SK-N-SH treated with all-trans-retinoic acid at 6 μM for 48 hours (cell line): ENCODE data around the gene PEDS1.

Experiments
- ATAC-seq: fragments of 200-7000 bp; cut with Tn5 transposase; 3 replicates; pipeline ENCODE4 v1.9.1; 2020; ENCODE audit warnings: mild to moderate bottlenecking, moderate library complexity
- ARNTL ChIP-seq: fragments of 450-650 bp; formaldehyde crosslinking; IDR thresholded peaks from 2 replicates; pipeline ENCODE4 v1.5.0; 2020; ENCODE audit warnings: low read depth, mild to moderate bottlenecking, moderate library complexity, borderline replicate concordance
- BACH2 ChIP-seq: fragments of 250-450 bp; sonication (Bioruptor Pico); IDR thresholded peaks from 2 replicates; pipeline ENCODE4 v1.9.0; 2021; ENCODE audit warnings: mild to moderate bottlenecking, borderline replicate concordance
- CSDC2 ChIP-seq: fragments of 250-450 bp; sonication (Bioruptor Pico); IDR thresholded peaks from 2 replicates; pipeline ENCODE4 v1.5.0; 2020; ENCODE audit warnings: mild to moderate bottlenecking, moderate library complexity
- ESRRG ChIP-seq: fragments of 250-450 bp; sonication (Bioruptor Pico); IDR thresholded peaks from 2 replicates; pipeline ENCODE4 v1.6.1; 2021; ENCODE audit warnings: mild to moderate bottlenecking
- GLIS3 ChIP-seq: fragments of 250-450 bp; sonication (Bioruptor Pico); IDR thresholded peaks from 2 replicates; pipeline ENCODE4 v1.5.0; 2020; ENCODE audit warnings: mild to moderate bottlenecking, moderate library complexity
- ISL1 ChIP-seq: fragments of 250-450 bp; sonication (Bioruptor Pico); IDR thresholded peaks from 2 replicates; pipeline ENCODE4 v2.1.2; 2022; ENCODE audit warnings: mild to moderate bottlenecking, moderate library complexity
- OSR1 ChIP-seq: fragments of 250-450 bp; sonication (Bioruptor Pico); IDR thresholded peaks from 2 replicates; pipeline ENCODE4 v1.8.0; 2022; ENCODE audit warnings: moderate library complexity, mild to moderate bottlenecking, inconsistent platforms
- PPARA ChIP-seq: fragments of 250-450 bp; sonication (Bioruptor Pico); IDR thresholded peaks from 2 replicates; pipeline ENCODE4 v1.5.0; 2020; ENCODE audit warnings: mild to moderate bottlenecking, borderline replicate concordance
- RARB ChIP-seq: fragments of 250-450 bp; sonication (Bioruptor Pico); IDR thresholded peaks from 2 replicates; pipeline ENCODE4 v1.8.0; 2021; ENCODE audit warnings: mild to moderate bottlenecking, moderate library complexity
- SNAI2 ChIP-seq: fragments of 250-450 bp; sonication (Bioruptor Pico); IDR thresholded peaks from 2 replicates; pipeline ENCODE4 v1.5.0; 2020; ENCODE audit warnings: mild to moderate bottlenecking, moderate library complexity
- TCF4 ChIP-seq: fragments of 250-450 bp; sonication (Bioruptor Pico); IDR thresholded peaks from 2 replicates; pipeline ENCODE4 v1.8.0; 2021; ENCODE audit warnings: mild to moderate bottlenecking, moderate library complexity, borderline replicate concordance
- TOX ChIP-seq: fragments of 250-450 bp; sonication (Bioruptor Pico); IDR thresholded peaks from 2 replicates; pipeline ENCODE4 v1.8.0; 2021; ENCODE audit warnings: mild to moderate bottlenecking, moderate library complexity, borderline replicate concordance
- ZC3H10 ChIP-seq: fragments of 250-450 bp; sonication (Bioruptor Pico); IDR thresholded peaks from 2 replicates; pipeline ENCODE4 v1.5.1; 2021; ENCODE audit warnings: mild to moderate bottlenecking, moderate library complexity
- ZFP3 ChIP-seq: fragments of 250-450 bp; sonication (Bioruptor Pico); IDR thresholded peaks from 2 replicates; pipeline ENCODE4 v1.5.0; 2020; ENCODE audit warnings: mild to moderate bottlenecking, moderate library complexity
- ZFP30 ChIP-seq: fragments of 450-650 bp; formaldehyde crosslinking; IDR thresholded peaks from 2 replicates; pipeline ENCODE4 v1.5.0; 2022; ENCODE audit warnings: mild to moderate bottlenecking, moderate library complexity
- ZNF565 ChIP-seq: fragments of 450-650 bp; formaldehyde crosslinking; conservative IDR thresholded peaks from 2 replicates; pipeline ENCODE4 v1.5.0; 2020; ENCODE audit warnings: low read depth, mild to moderate bottlenecking, moderate library complexity
- ZNF70 ChIP-seq: fragments of 450-650 bp; formaldehyde crosslinking; IDR thresholded peaks from 2 replicates; pipeline ENCODE4 v1.5.0; 2020; ENCODE audit warnings: mild to moderate bottlenecking, moderate library complexity
- ZNF8 ChIP-seq: fragments of 450-650 bp; formaldehyde crosslinking; IDR thresholded peaks from 2 replicates; pipeline ENCODE4 v1.5.0; 2020; ENCODE audit warnings: mild to moderate bottlenecking, moderate library complexity
- TF ChIP-seq, protein P1 (sequence below): fragments of 250-450 bp; sonication (Bioruptor Pico); IDR thresholded peaks from 2 replicates; pipeline ENCODE4 v1.5.0; 2020; ENCODE audit warnings: mild to moderate bottlenecking, moderate library complexity
- TF ChIP-seq, protein P2 (sequence below): fragments of 250-450 bp; sonication (Bioruptor Pico); IDR thresholded peaks from 2 replicates; pipeline ENCODE4 v1.8.0; 2021; ENCODE audit warnings: low read depth, mild to moderate bottlenecking, moderate library complexity, borderline replicate concordance
- TF ChIP-seq, protein P3 (sequence below): fragments of 250-450 bp; sonication (Bioruptor Pico); IDR thresholded peaks from 2 replicates; pipeline ENCODE4 v1.5.1; 2021; ENCODE audit warnings: mild to moderate bottlenecking, moderate library complexity
- TF ChIP-seq, protein P4 (sequence below): fragments of 250-450 bp; sonication (Bioruptor Pico); IDR thresholded peaks from 2 replicates; pipeline ENCODE4 v1.5.1; 2020; ENCODE audit warnings: low read depth, mild to moderate bottlenecking, moderate library complexity
- TF ChIP-seq, protein P5 (sequence below): fragments of 250-450 bp; sonication (Bioruptor Pico); IDR thresholded peaks from 2 replicates; pipeline ENCODE4 v1.8.0; 2020; ENCODE audit warnings: mild to moderate bottlenecking, moderate library complexity, borderline replicate concordance

The PEDS1 gene

DNA sequence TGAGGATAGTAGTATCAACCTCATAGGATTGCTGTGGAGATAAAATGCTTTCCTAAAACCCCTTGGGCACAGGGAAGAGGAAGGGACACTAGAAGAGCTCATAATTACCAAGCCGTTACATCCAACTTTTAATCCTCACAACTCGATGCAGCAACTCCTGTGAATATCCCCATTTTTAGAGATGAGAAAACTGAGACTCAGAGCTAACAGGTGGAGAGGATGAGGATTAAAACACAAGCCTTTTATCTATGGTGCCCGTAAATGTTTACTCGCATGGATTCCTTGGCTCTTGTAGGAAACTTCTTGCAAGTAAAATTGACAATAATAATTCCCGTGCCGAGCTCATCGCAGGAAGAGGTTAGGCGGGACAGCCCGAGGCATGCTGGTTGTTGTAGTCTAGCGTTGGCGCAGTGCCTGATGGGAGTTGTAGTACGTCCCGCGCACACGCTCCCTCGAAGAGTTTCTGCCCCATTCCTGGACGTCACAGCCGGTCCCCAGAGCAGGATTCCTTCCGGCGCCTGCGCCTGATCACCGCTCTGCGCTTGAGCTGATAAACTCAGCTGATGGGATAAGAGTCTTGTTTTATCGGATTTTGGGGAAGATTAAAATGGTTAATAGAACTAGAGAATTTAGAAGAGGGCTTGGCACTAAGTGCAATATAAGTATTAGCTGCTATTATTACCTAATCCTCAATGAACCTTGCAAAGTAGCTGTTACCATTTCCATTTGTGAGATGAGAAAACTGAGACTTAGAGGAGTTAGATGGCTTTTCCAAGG is 37.7 kb downstream of the PEDS1 start:
- TF ChIP-seq, protein P1, sequence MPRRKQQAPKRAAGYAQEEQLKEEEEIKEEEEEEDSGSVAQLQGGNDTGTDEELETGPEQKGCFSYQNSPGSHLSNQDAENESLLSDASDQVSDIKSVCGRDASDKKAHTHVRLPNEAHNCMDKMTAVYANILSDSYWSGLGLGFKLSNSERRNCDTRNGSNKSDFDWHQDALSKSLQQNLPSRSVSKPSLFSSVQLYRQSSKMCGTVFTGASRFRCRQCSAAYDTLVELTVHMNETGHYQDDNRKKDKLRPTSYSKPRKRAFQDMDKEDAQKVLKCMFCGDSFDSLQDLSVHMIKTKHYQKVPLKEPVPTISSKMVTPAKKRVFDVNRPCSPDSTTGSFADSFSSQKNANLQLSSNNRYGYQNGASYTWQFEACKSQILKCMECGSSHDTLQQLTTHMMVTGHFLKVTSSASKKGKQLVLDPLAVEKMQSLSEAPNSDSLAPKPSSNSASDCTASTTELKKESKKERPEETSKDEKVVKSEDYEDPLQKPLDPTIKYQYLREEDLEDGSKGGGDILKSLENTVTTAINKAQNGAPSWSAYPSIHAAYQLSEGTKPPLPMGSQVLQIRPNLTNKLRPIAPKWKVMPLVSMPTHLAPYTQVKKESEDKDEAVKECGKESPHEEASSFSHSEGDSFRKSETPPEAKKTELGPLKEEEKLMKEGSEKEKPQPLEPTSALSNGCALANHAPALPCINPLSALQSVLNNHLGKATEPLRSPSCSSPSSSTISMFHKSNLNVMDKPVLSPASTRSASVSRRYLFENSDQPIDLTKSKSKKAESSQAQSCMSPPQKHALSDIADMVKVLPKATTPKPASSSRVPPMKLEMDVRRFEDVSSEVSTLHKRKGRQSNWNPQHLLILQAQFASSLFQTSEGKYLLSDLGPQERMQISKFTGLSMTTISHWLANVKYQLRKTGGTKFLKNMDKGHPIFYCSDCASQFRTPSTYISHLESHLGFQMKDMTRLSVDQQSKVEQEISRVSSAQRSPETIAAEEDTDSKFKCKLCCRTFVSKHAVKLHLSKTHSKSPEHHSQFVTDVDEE (CRISPR knock-in tag), result no peak
- TF ChIP-seq TOX (CRISPR knock-in tag) (no peak), ARNTL (CRISPR knock-in tag) (no peak), ZFP3 (CRISPR knock-in tag) (no peak), ZC3H10 (no peak), TCF4 (CRISPR knock-in tag) (no peak), GLIS3 (CRISPR knock-in tag) (no peak)
- TF ChIP-seq, protein P2, sequence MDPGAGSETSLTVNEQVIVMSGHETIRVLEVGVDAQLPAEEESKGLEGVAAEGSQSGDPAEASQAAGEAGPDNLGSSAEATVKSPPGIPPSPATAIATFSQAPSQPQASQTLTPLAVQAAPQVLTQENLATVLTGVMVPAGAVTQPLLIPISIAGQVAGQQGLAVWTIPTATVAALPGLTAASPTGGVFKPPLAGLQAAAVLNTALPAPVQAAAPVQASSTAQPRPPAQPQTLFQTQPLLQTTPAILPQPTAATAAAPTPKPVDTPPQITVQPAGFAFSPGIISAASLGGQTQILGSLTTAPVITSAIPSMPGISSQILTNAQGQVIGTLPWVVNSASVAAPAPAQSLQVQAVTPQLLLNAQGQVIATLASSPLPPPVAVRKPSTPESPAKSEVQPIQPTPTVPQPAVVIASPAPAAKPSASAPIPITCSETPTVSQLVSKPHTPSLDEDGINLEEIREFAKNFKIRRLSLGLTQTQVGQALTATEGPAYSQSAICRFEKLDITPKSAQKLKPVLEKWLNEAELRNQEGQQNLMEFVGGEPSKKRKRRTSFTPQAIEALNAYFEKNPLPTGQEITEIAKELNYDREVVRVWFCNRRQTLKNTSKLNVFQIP (CRISPR knock-in tag), result no peak
- ATAC-seq, result peak; percentile 87

DNA sequence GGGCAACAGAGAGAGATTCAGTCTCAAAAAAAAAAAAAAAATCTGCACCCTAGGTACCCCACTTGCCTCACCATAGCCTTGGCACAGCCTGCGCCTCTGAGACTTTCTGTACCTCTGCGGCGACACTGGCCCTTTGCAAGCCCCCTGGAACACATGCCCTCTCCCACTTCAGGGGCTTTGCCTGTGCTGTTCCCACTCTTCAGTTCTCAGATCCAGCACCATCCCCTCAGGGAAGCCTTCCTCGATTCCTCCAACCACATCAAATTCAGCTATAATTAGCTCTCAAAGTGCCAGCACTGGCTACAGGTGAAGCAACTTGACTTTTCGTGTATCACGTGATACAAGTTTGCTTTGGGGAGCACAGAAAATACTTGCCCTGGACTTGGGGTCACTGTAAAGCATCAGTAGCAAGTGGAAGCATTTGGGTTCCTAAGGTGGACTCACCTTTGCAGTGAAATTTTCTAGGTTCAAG is 38.4 kb downstream of the PEDS1 start:
- no peak for ATAC-seq
- TF ChIP-seq ZFP3 (CRISPR knock-in tag), result no peak
- TF ChIP-seq, protein P3, sequence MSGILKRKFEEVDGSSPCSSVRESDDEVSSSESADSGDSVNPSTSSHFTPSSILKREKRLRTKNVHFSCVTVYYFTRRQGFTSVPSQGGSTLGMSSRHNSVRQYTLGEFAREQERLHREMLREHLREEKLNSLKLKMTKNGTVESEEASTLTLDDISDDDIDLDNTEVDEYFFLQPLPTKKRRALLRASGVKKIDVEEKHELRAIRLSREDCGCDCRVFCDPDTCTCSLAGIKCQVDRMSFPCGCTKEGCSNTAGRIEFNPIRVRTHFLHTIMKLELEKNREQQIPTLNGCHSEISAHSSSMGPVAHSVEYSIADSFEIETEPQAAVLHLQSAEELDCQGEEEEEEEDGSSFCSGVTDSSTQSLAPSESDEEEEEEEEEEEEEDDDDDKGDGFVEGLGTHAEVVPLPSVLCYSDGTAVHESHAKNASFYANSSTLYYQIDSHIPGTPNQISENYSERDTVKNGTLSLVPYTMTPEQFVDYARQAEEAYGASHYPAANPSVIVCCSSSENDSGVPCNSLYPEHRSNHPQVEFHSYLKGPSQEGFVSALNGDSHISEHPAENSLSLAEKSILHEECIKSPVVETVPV (CRISPR knock-in tag), result no peak
- TF ChIP-seq BACH2 (CRISPR knock-in tag), result no peak
- no peak for TF ChIP-seq PPARA
- TF ChIP-seq, protein P1 (CRISPR knock-in tag), result no peak

DNA sequence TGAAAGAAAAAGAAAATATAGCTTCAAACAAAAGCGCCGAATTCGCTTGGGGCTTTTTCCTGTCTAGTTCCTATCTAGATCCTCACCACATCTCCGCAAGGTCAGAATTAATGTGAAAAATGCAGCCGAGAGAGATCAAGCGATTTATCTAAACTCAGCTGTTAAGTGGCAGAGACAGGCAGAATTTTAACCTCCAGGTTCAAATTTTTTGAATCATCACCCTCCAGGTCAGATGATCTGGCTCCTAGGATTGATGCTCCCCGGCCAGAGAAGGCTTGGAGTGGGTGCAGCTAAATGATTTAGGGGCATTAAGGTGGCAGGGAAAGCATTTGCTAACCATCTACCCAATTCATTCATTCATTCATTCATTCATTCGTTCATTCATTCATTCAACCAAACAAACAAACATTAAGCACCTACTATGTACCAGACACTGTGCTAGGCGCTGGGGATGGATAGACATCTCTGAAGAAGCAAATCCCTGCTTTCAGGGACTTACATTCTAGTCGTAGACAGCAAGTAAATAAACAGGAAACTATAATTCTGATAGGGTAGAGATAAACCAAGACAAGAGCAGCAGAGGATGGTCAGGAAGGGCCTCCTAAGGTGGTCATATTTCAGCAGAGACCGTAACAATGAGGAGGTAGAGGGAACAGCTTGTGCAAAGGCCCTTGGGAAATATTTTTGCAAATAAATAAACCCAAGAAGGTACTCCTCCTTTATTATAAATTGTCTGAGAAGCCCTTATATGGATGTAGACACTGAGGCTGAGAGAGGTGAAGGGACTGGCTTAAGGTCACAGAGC is 39.9 kb downstream of the PEDS1 start:
- no peak for ATAC-seq
- TF ChIP-seq OSR1 (no peak), RARB (CRISPR knock-in tag) (no peak), ZNF70 (no peak), PPARA (no peak), ISL1 (no peak), ZC3H10 (no peak), ZFP30 (no peak), TCF4 (CRISPR knock-in tag) (no peak), TOX (CRISPR knock-in tag) (no peak), ZNF8 (CRISPR knock-in tag) (no peak), GLIS3 (CRISPR knock-in tag) (no peak), ZFP3 (CRISPR knock-in tag) (no peak), ZNF565 (CRISPR knock-in tag) (no peak), CSDC2 (CRISPR knock-in tag) (no peak), SNAI2 (CRISPR knock-in tag) (no peak), ESRRG (no peak), BACH2 (CRISPR knock-in tag) (no peak)
- TF ChIP-seq, protein P4, sequence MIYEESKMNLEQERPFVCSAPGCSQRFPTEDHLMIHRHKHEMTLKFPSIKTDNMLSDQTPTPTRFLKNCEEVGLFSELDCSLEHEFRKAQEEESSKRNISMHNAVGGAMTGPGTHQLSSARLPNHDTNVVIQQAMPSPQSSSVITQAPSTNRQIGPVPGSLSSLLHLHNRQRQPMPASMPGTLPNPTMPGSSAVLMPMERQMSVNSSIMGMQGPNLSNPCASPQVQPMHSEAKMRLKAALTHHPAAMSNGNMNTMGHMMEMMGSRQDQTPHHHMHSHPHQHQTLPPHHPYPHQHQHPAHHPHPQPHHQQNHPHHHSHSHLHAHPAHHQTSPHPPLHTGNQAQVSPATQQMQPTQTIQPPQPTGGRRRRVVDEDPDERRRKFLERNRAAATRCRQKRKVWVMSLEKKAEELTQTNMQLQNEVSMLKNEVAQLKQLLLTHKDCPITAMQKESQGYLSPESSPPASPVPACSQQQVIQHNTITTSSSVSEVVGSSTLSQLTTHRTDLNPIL (CRISPR knock-in tag), result no peak
- TF ChIP-seq, protein P5, sequence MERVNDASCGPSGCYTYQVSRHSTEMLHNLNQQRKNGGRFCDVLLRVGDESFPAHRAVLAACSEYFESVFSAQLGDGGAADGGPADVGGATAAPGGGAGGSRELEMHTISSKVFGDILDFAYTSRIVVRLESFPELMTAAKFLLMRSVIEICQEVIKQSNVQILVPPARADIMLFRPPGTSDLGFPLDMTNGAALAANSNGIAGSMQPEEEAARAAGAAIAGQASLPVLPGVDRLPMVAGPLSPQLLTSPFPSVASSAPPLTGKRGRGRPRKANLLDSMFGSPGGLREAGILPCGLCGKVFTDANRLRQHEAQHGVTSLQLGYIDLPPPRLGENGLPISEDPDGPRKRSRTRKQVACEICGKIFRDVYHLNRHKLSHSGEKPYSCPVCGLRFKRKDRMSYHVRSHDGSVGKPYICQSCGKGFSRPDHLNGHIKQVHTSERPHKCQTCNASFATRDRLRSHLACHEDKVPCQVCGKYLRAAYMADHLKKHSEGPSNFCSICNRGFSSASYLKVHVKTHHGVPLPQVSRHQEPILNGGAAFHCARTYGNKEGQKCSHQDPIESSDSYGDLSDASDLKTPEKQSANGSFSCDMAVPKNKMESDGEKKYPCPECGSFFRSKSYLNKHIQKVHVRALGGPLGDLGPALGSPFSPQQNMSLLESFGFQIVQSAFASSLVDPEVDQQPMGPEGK, result no peak
